IPS-18c (cell line): ENCODE results near the gene CLMP.
"Not testable (repeated sequence)": the region's sequence is repeated elsewhere in the genome, so short reads cannot be mapped to it uniquely, and the experiment has no call there.

Source experiments
- H3K4me3 ChIP-seq: 2 replicates; pipeline ENCODE4 v1.7.0; 2013; ENCODE audit warnings: low read depth, mild to moderate bottlenecking, low read length, moderate library complexity; ENCODE audit not compliant: insufficient read depth
- H3K9me3 ChIP-seq: one replicate; pipeline ENCODE4 v1.6.1; 2013; ENCODE audit warnings: mild to moderate bottlenecking, low read length, moderate library complexity; ENCODE audit not compliant: control insufficient read depth, insufficient read depth

CLMP gene

GRCh38 chr11:123163621-123164020 lies 31.4 kb downstream of the CLMP start:
- no peaks in the 10 kb centered on the region for H3K9me3 ChIP-seq
- H3K4me3 ChIP-seq = no peak overlapping the region

GRCh38 chr11:123161376-123162030 lies 33.5 kb downstream of the CLMP start:
- no peaks in the 10 kb centered on the region for H3K9me3 ChIP-seq
- H3K4me3 ChIP-seq = no peak overlapping the region

GRCh38 chr11:123159183-123159857 lies 35.7 kb downstream of the CLMP start:
- H3K9me3 ChIP-seq = no peaks in the 10 kb centered on the region

GRCh38 chr11:123158033-123159003 lies 36.7 kb downstream of the CLMP start:
- no peak overlapping the region for H3K4me3 ChIP-seq
- H3K9me3 ChIP-seq = no peaks in the 10 kb centered on the region

More at GRCh38 chr11:123159183-123159857, 35.7 kb downstream of the CLMP start:
- H3K4me3 ChIP-seq = no peak overlapping the region

DNA sequence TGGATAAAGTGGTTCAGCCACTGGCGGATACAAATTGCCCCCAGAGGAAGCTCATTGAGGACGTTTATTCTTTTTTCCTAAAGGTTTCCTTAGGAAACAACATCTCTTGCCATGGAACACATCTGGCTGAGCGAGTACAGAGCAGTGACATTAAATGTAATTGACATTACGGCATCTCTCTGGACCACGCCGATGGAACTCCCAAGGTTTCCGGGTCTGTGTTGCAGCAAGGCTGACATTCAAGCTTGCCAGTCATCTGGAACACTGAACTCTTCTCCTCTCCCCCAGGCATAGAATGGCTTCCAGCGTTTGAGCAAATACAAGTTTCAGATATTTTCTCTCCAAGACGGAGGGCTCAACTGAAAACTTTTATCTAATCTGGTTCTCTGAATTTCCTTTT lies 42.1 kb downstream of the CLMP start:
- no peaks in the 10 kb centered on the region for H3K9me3 ChIP-seq
- no peak overlapping the region for H3K4me3 ChIP-seq

GRCh38 chr11:123152346-123152745 lies 42.7 kb downstream of the CLMP start:
- H3K4me3 ChIP-seq, H3K9me3 ChIP-seq: not testable (repeated sequence)

- Histone ChIP-seq H3K4me3 (no peak overlapping the region), H3K9me3 (no peaks in the 10 kb centered on the region)
Observed at GRCh38 chr11:123151796-123152195, 43.3 kb downstream of the CLMP start.

DNA sequence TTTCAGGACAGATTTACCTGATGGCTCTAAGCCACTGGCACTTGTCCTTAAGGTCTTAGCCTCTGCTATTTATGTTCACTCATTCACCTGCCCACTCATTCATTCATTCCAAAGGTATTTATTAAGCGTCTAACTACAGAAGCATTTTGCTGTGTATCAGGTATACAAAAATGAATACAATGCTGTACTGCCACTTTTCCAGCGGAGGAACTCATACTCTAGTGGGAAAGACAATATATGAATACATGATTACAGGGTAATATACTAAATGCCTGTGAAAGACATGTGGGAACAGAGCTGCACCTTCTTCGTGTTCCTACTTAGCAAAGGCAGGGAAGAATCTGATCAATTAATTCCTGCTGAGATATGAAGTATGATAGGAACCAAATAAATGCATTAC lies 43.7 kb downstream of the CLMP start:
- Histone ChIP-seq H3K9me3 (no peaks in the 10 kb centered on the region), H3K4me3 (no peak overlapping the region)

GRCh38 chr11:123150882-123151281 lies 44.2 kb downstream of the CLMP start:
- no peak overlapping the region for H3K4me3 ChIP-seq
- no peaks in the 10 kb centered on the region for H3K9me3 ChIP-seq

DNA sequence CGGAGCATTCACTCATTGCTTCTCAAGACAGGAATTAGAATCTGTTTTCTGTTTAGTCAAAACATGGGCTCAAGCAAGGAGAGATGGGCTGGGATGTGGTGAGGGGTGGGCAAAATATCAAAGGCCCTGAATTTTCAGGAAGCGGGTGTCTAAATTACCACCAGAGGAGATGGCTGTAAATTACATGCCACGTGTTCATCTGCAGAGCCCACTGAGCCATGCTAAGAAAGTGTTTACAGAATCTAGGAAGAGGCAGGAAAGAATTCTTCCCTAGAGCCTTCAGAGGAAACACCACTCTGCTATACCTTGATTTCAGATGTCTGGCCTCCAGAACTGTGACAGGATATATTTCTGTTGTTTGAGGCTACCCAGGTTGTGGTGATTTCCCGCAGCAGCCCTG lies 46.1 kb downstream of the CLMP start:
- H3K9me3 ChIP-seq = peaks cover 2% of the 10 kb centered on the region
- H3K4me3 ChIP-seq = no peak overlapping the region

DNA sequence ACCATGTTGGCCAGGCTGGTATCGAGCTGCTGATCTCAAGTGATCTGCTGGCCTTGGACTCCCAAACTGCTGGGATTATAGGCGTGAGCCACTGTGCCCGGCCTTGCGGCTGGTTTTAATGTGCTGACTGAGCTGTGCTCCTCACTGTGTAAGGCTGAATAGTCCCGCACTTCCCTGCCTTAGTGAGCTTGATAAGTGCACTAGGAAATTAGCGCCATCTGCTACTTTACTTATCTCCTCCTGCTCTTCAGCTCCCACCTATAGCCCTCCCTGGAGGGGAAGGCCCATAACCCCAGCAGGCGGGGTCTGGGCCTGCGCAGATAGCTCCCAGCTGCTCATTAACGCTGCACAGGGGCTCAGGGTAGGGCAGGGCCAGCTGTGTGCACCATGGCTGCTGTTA lies 49.4 kb downstream of the CLMP start:
- Histone ChIP-seq H3K9me3 (peaks cover 2% of the 10 kb centered on the region), H3K4me3 (no peak overlapping the region)

- Histone ChIP-seq H3K9me3 (peaks cover 2% of the 10 kb centered on the region), H3K4me3 (no peak overlapping the region)
Observed at GRCh38 chr11:123145220-123145619, 49.8 kb downstream of the CLMP start.

DNA sequence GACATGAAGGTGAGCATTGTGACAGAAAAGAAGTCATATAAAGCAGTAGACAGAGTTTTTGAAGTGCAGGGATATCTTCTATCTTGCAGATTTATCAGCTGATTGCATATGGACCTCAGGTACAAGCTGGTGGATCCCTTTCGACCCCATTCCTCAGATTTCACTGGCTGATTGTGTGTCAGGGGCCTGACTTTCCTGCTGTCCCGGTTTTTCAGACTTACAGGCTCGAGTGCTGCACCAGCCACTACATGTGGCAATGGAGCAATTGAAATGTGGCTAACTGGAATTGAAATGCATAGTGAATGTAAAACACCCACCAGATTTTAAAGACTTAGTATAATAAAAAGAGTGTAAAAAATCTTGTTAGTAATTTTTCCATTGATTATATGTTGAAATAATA lies 50.3 kb downstream of the CLMP start:
- Histone ChIP-seq H3K4me3 (no peak overlapping the region), H3K9me3 (peaks cover 2% of the 10 kb centered on the region)

DNA sequence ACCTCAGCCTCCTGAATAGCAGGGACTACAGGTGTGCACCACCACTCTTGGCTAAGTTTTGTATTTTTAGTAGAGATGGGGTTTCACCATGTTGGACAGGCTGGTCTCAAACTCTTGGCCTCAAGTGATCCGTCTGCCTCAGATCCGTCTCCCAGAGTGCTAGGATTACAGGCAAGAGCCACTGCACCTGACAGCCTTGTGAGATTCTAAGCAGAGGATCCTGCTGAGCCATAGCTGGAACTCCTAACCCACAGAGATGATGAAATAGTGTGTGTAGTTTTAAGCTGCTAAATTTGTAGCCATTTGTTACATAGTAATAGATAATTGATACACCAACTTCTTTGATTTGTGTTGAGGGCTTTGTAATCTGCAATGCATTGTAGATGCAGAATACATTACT lies 51.1 kb downstream of the CLMP start:
- H3K9me3 ChIP-seq = peaks cover 2% of the 10 kb centered on the region
- H3K4me3 ChIP-seq = no peak overlapping the region

- no peak overlapping the region for H3K4me3 ChIP-seq
- peaks cover 2% of the 10 kb centered on the region for H3K9me3 ChIP-seq
Observed at GRCh38 chr11:123143476-123143875, 51.6 kb downstream of the CLMP start.

- no peak overlapping the region for H3K4me3 ChIP-seq
- no peaks in the 10 kb centered on the region for H3K9me3 ChIP-seq
Observed at GRCh38 chr11:123139206-123139605, 55.8 kb downstream of the CLMP start.

- Histone ChIP-seq H3K4me3 (no peak overlapping the region), H3K9me3 (no peaks in the 10 kb centered on the region)
Observed at GRCh38 chr11:123137431-123138224, 57.4 kb downstream of the CLMP start.
